A673 (cell line): Measurements from ENCODE around the gene DSTN. TPM values are rescaled to one million over a fixed set of nuclear protein-coding genes. Genes with fewer than 3 reads are reported as not detected.

Source experiments
- BruUV-seq: library from RNA; stranded (reverse); fragments of 400-500 nt; replicated peaks from 2 replicates; lab custom pipeline; 2021; lab: Mats Ljungman, UMichigan
- CTCF ChIA-PET: fragments of 300-600 bp; sonication (Branson Sonifier 250); formaldehyde crosslinking; loops from one replicate; lab custom pipeline; 2022; ENCODE audit warnings: antibody characterized with exemption; lab: Charles Lee
- POLR2A ChIA-PET: fragments of 300-600 bp; sonication (Branson Sonifier 250); formaldehyde crosslinking; loops from one replicate; lab custom pipeline; 2022; ENCODE audit warnings: antibody characterized with exemption; ENCODE audit not compliant: low non-redundant PET; lab: Charles Lee
- DNase-seq: peaks from one replicate; pipeline ENCODE4 v3.0.0-alpha.2; 2015; ENCODE audit warnings: low spot score
- H3K27ac ChIP-seq: fragments of 200-600 bp; sonication (generic); 2 replicates; pipeline ENCODE4 v1.5.1; 2016; ENCODE audit warnings: mixed run types, low read depth, mild to moderate bottlenecking, mixed read lengths, antibody characterized with exemption, low read length; ENCODE audit not compliant: poor library complexity, severe bottlenecking
- H3K27me3 ChIP-seq: fragments of 200-600 bp; sonication (generic); replicated peaks from 2 replicates; pipeline ENCODE4 v1.6.1; 2017; ENCODE audit warnings: mixed run types, low read depth, mild to moderate bottlenecking, mixed read lengths, antibody characterized with exemption, low read length; ENCODE audit not compliant: insufficient read depth, poor library complexity
- H3K36me3 ChIP-seq: fragments of 200-600 bp; sonication (generic); 2 replicates; pipeline ENCODE4 v1.6.1; 2016; ENCODE audit warnings: mixed run types, mild to moderate bottlenecking, mixed read lengths, antibody characterized with exemption, low read length; ENCODE audit not compliant: insufficient read depth, poor library complexity, severe bottlenecking
- H3K4me1 ChIP-seq: fragments of 200-600 bp; sonication (generic); 2 replicates; pipeline ENCODE4 v1.6.1; 2017; ENCODE audit warnings: mixed run types, mild to moderate bottlenecking, mixed read lengths, antibody characterized with exemption, low read length; ENCODE audit not compliant: insufficient read depth, poor library complexity, severe bottlenecking
- H3K4me3 ChIP-seq: fragments of 200-600 bp; sonication (generic); 2 replicates; pipeline ENCODE4 v1.5.1; 2016; ENCODE audit warnings: low read depth, mixed run types, mild to moderate bottlenecking, mixed read lengths, low read length; ENCODE audit not compliant: poor library complexity, severe bottlenecking
- H3K9me3 ChIP-seq: fragments of 200-600 bp; sonication (generic); 2 replicates; pipeline ENCODE4 v1.6.1; 2016; ENCODE audit warnings: mixed run types, low read depth, mild to moderate bottlenecking, mixed read lengths, antibody characterized with exemption, low read length; ENCODE audit not compliant: poor library complexity, severe bottlenecking
- CTCF ChIP-seq: fragments of 300-800, 200-600 bp; sonication (generic); conservative IDR thresholded peaks from 2 replicates; pipeline ENCODE4 v1.5.1; 2017; ENCODE audit warnings: low read depth, mild to moderate bottlenecking, antibody characterized with exemption, low read length, moderate library complexity, mixed read lengths
- EZH2 ChIP-seq: fragments of 200-600 bp; sonication (generic); IDR thresholded peaks from 2 replicates; pipeline ENCODE4 v1.6.1; 2017; ENCODE audit warnings: borderline replicate concordance, low read depth, mild to moderate bottlenecking, mixed read lengths, antibody characterized with exemption, low read length; ENCODE audit not compliant: poor library complexity, severe bottlenecking
- intact Hi-C: fragments of 100-400 bp; cut with micrococcal nuclease; formaldehyde crosslinking; loops from one replicate; pipeline ENCODE4 v1.10.0; 2022; ENCODE audit not compliant: unreplicated experiment
- total RNA-seq: library from RNA; stranded (reverse); gene quantifications from 2 replicates; pipeline ENCODE4 v1.2.3, GENCODE V29; 2021

Gene DSTN
- total RNA-seq, 1 experiment from 2014 or later, result 159 TPM

GRCh38 chr20:17637985-17638640, 68.2 kb downstream of the DSTN start:
- TF ChIP-seq CTCF (no peak), EZH2 (no peak)
- DNase-seq, result no peak
- H3K27ac ChIP-seq, result no peak overlapping the region
- intact Hi-C loops, result no loop called here
- ChIA-PET CTCF (no interaction called here), POLR2A (no interaction called here)
- peaks cover 11% of the 10 kb centered on the region for H3K36me3 ChIP-seq
- H3K4me3 ChIP-seq, result no peak overlapping the region
- H3K27me3 ChIP-seq, result no peaks in the 10 kb centered on the region
- no peaks in the 10 kb centered on the region for H3K4me1 ChIP-seq
- no peaks in the 10 kb centered on the region for H3K9me3 ChIP-seq
- no TSS peak for BruUV-seq

- Histone ChIP-seq H3K4me3 (no peak overlapping the region), H3K36me3 (peaks cover 11% of the 10 kb centered on the region), H3K9me3 (no peaks in the 10 kb centered on the region), H3K27me3 (no peaks in the 10 kb centered on the region), H3K4me1 (no peaks in the 10 kb centered on the region), H3K27ac (no peak overlapping the region)
- DNase-seq, result no peak
- CTCF ChIA-PET, result no interaction called here
- BruUV-seq, result no TSS peak
- TF ChIP-seq EZH2 (no peak), CTCF (no peak)
- intact Hi-C loops, result no loop called here
- POLR2A ChIA-PET, result no interaction called here
Measured at GRCh38 chr20:17638835-17639407, 69.0 kb downstream of the DSTN start.

GRCh38 chr20:17640146-17640874, 70.4 kb downstream of the DSTN start:
- Histone ChIP-seq H3K9me3 (no peaks in the 10 kb centered on the region), H3K27ac (no peak overlapping the region), H3K4me1 (no peaks in the 10 kb centered on the region), H3K27me3 (no peaks in the 10 kb centered on the region), H3K36me3 (peaks cover 9% of the 10 kb centered on the region), H3K4me3 (no peak overlapping the region)
- ChIA-PET CTCF (no interaction called here), POLR2A (no interaction called here)
- no TSS peak for BruUV-seq
- TF ChIP-seq EZH2 (no peak), CTCF (no peak)
- DNase-seq, result no peak
- intact Hi-C loops, result no loop called here
